H9 (cell line): ENCODE results near the gene DUSP7. TPM values are rescaled to one million over a fixed set of nuclear protein-coding genes. Genes with fewer than 3 reads are reported as not detected.

Experiments
- DNase-seq: peaks from one replicate; pipeline ENCODE4 v3.0.0-alpha.2; 2017
- H2AFZ ChIP-seq: one replicate; pipeline ENCODE4 v1.6.1; 2013; ENCODE audit warnings: mild to moderate bottlenecking, low read length, control low read depth, moderate library complexity
- H2AK5ac ChIP-seq: 2 replicates; pipeline ENCODE4 v1.6.1; 2013; ENCODE audit warnings: low read length, control low read depth, mixed read lengths; ENCODE audit not compliant: insufficient read length
- H2BK120ac ChIP-seq: one replicate; pipeline ENCODE4 v1.6.1; 2013; ENCODE audit warnings: low read depth, mild to moderate bottlenecking, low read length, control low read depth, inconsistent platforms; ENCODE audit not compliant: poor library complexity, severe bottlenecking
- H2BK12ac ChIP-seq: 2 replicates; pipeline ENCODE4 v1.6.1; 2013; ENCODE audit warnings: low read length, control low read depth, mixed read lengths, low read depth; ENCODE audit not compliant: insufficient read length
- H2BK15ac ChIP-seq: 2 replicates; pipeline ENCODE4 v1.6.1; 2013; ENCODE audit warnings: low read depth, low read length, control low read depth
- H2BK20ac ChIP-seq: one replicate; pipeline ENCODE4 v1.6.1; 2013; ENCODE audit warnings: low read depth, mild to moderate bottlenecking, low read length, control low read depth, inconsistent platforms; ENCODE audit not compliant: poor library complexity, severe bottlenecking
- H2BK5ac ChIP-seq: 2 replicates; pipeline ENCODE4 v1.6.1; 2013; ENCODE audit warnings: low read length, control low read depth, mixed read lengths; ENCODE audit not compliant: insufficient read length
- H3K14ac ChIP-seq: 2 replicates; pipeline ENCODE4 v1.6.1; 2013; ENCODE audit warnings: low read length, control low read depth; ENCODE audit not compliant: insufficient read depth
- H3K18ac ChIP-seq: 2 replicates; pipeline ENCODE4 v1.6.1; 2013; ENCODE audit warnings: low read depth, mild to moderate bottlenecking, mixed read lengths, low read length, control low read depth; ENCODE audit not compliant: insufficient read length
- H3K23ac ChIP-seq: 2 replicates; pipeline ENCODE4 v1.6.1; 2013; ENCODE audit warnings: low read length, control low read depth, mixed read lengths, low read depth; ENCODE audit not compliant: insufficient read length
- H3K23me2 ChIP-seq: 2 replicates; pipeline ENCODE4 v1.6.1; 2013; ENCODE audit warnings: low read depth, mild to moderate bottlenecking, mixed read lengths, low read length, control low read depth; ENCODE audit not compliant: insufficient read length, poor library complexity, severe bottlenecking
- H3K27ac ChIP-seq: 2 replicates; pipeline ENCODE4 v1.5.1; 2013; ENCODE audit warnings: low read length, control low read depth, mixed read lengths, low read depth; ENCODE audit not compliant: insufficient read length
- H3K27me3 ChIP-seq: 2 replicates; pipeline ENCODE4 v1.6.1; 2013; ENCODE audit warnings: low read length, control low read depth, inconsistent platforms; ENCODE audit not compliant: insufficient read depth
- H3K4ac ChIP-seq: 2 replicates; pipeline ENCODE4 v1.6.1; 2013; ENCODE audit warnings: low read depth, mild to moderate bottlenecking, control low read depth, inconsistent platforms, low read length, moderate library complexity
- H3K4me1 ChIP-seq: 2 replicates; pipeline ENCODE4 v1.6.1; 2013; ENCODE audit warnings: low read length, control low read depth, inconsistent platforms; ENCODE audit not compliant: insufficient read depth
- H3K4me2 ChIP-seq: 2 replicates; pipeline ENCODE4 v1.6.1; 2013; ENCODE audit warnings: low read length, control low read depth, mixed read lengths; ENCODE audit not compliant: insufficient read length, insufficient read depth
- H3K56ac ChIP-seq: 2 replicates; pipeline ENCODE4 v1.6.1; 2013; ENCODE audit warnings: low read depth, mild to moderate bottlenecking, mixed read lengths, low read length, control low read depth; ENCODE audit not compliant: insufficient read length
- H3K79me1 ChIP-seq: 2 replicates; pipeline ENCODE4 v1.6.1; 2013; ENCODE audit warnings: low read depth, mild to moderate bottlenecking, moderate library complexity, low read length, control low read depth, inconsistent platforms; ENCODE audit not compliant: insufficient read depth, poor library complexity, severe bottlenecking
- H3K79me2 ChIP-seq: 2 replicates; pipeline ENCODE4 v1.6.1; 2013; ENCODE audit warnings: low read length, control low read depth, inconsistent platforms; ENCODE audit not compliant: insufficient read depth
- H3K9ac ChIP-seq: 2 replicates; pipeline ENCODE4 v1.6.1; 2013; ENCODE audit warnings: low read length, control low read depth, mixed read lengths; ENCODE audit not compliant: insufficient read length; ENCODE audit errors: extremely low read depth
- H3K9me3 ChIP-seq: one replicate; pipeline ENCODE4 v1.6.1; 2013; ENCODE audit warnings: low read depth, low read length, inconsistent platforms; ENCODE audit not compliant: control insufficient read depth
- H3T11ph ChIP-seq: one replicate; pipeline ENCODE4 v1.6.1; 2013; ENCODE audit warnings: mild to moderate bottlenecking, low read length, control low read depth, inconsistent platforms
- H4K20me1 ChIP-seq: one replicate; pipeline ENCODE4 v1.6.1; 2013; ENCODE audit not compliant: control insufficient read depth, insufficient read length, insufficient read depth
- H4K5ac ChIP-seq: 2 replicates; pipeline ENCODE4 v1.6.1; 2013; ENCODE audit warnings: low read depth, mild to moderate bottlenecking, mixed read lengths, low read length, control low read depth; ENCODE audit not compliant: insufficient read length
- H4K8ac ChIP-seq: replicated peaks from 2 replicates; pipeline ENCODE4 v1.6.1; 2013; ENCODE audit warnings: low read length, control low read depth, mixed read lengths, low read depth; ENCODE audit not compliant: insufficient read length
- H4K91ac ChIP-seq: 2 replicates; pipeline ENCODE4 v1.6.1; 2013; ENCODE audit warnings: low read depth, mild to moderate bottlenecking, moderate library complexity, mixed read lengths, low read length, control low read depth; ENCODE audit not compliant: insufficient read length
- H3K27ac Mint-ChIP-seq, 3 experiments: 2 replicates in 2 of 3; 3 replicates in 1 of 3; pipeline ENCODE4 v1.8.0; 2020 to 2021; ENCODE audit warnings: mixed read lengths in 3 of 3, mild to moderate bottlenecking in 1 of 3, moderate library complexity in 1 of 3
- H3K27me3 Mint-ChIP-seq: 2 replicates; pipeline ENCODE4 v1.8.0; 2021; ENCODE audit warnings: low read depth, mild to moderate bottlenecking, moderate library complexity, mixed read lengths
- H3K36me3 Mint-ChIP-seq, 3 experiments: 2 replicates in 2 of 3; 3 replicates in 1 of 3; pipeline ENCODE4 v1.8.0; 2020 to 2021; ENCODE audit warnings: low read depth in 3 of 3, mixed read lengths in 3 of 3; ENCODE audit not compliant: insufficient read depth in 1 of 3
- H3K4me1 Mint-ChIP-seq, 2 experiments: 2 replicates each; pipeline ENCODE4 v1.8.0; 2020; ENCODE audit warnings: mixed read lengths in 2 of 2
- H3K4me3 Mint-ChIP-seq, 2 experiments: 2 replicates in 1 of 2; 3 replicates in 1 of 2; pipeline ENCODE4 v1.8.0; 2020 to 2021; ENCODE audit warnings: mild to moderate bottlenecking in 2 of 2, mixed read lengths in 2 of 2, moderate library complexity in 1 of 2
- H3K9me3 Mint-ChIP-seq, 2 experiments: 2 replicates in 1 of 2; 3 replicates in 1 of 2; pipeline ENCODE4 v1.8.0; 2020; ENCODE audit warnings: mild to moderate bottlenecking in 2 of 2, mixed read lengths in 2 of 2, moderate library complexity in 1 of 2
- CTCF ChIP-seq: fragments of 200-600 bp; sonication (generic); conservative IDR thresholded peaks from 3 replicates; pipeline ENCODE4 v1.8.0; 2021; ENCODE audit warnings: antibody characterized with exemption, mild to moderate bottlenecking
- WGBS: extraction: QIAGEN DNeasy Blood & Tissue Kit; methylation state at CpG from one replicate; pipeline ENCODE4 v1.1.7; 2013; ENCODE audit warnings: missing lambda C conversion rate, low lambda C conversion rate, mixed read lengths; ENCODE audit not compliant: insufficient read length; ENCODE audit errors: extremely low coverage; 5-methylcytosine and 5-hydroxymethylcytosine counted together
- total RNA-seq: library from RNA; stranded (reverse); gene quantifications from 2 replicates; pipeline ENCODE4 v1.2.1, GENCODE V29; 2021

DUSP7 gene
- total RNA-seq, 1 experiment from 2014 or later: 24.0 TPM

GRCh38 chr3:52090933-52091468, 34.6 kb upstream of the DUSP7 start:
- Histone ChIP-seq H4K91ac (no peak overlapping the region), H4K5ac (no peak overlapping the region), H3K9me3 (no peaks in the 10 kb centered on the region), H2BK120ac (no peak overlapping the region), H3K79me1 (no peaks in the 10 kb centered on the region), H3T11ph (no peak overlapping the region), H2AK5ac (no peak overlapping the region), H2BK12ac (no peak overlapping the region), H2BK15ac (no peak overlapping the region), H2BK20ac (no peak overlapping the region), H3K18ac (no peak overlapping the region), H3K4me1 (no peaks in the 10 kb centered on the region), H3K4me2 (no peak overlapping the region), H4K20me1 (no peaks in the 10 kb centered on the region), H4K8ac (no peak overlapping the region), H2BK5ac (no peak overlapping the region), H2AFZ (no peak overlapping the region), H3K4ac (no peak overlapping the region), H3K27me3 (no peaks in the 10 kb centered on the region), H3K27ac (no peak overlapping the region), H3K9ac (no peak overlapping the region), H3K56ac (no peak overlapping the region), H3K23ac (no peak overlapping the region), H3K14ac (no peak overlapping the region), H3K23me2 (no peaks in the 10 kb centered on the region), H3K79me2 (no peaks in the 10 kb centered on the region)
- WGBS: no CpG with 5 or more reads among the region's 8 CpGs
- no peaks in the 10 kb centered on the region for H3K27me3 Mint-ChIP-seq
- H3K27ac Mint-ChIP-seq: peak overlapping the region in 1 of 3 experiments; percentile 89; a peak in 3 of 7 replicates
- peaks cover 6 to 26% of the 10 kb centered on the region in 2 experiments for H3K4me1 Mint-ChIP-seq
- H3K36me3 Mint-ChIP-seq: peaks cover 8 to 27% (median 23%) of the 10 kb centered on the region in 3 experiments; a peak in 6 of 7 replicates
- peak; percentile 50 for TF ChIP-seq CTCF
- no peaks in the 10 kb centered on the region for H3K9me3 Mint-ChIP-seq
- DNase-seq: no peak
- H3K4me3 Mint-ChIP-seq: no peak overlapping the region
